HepG2 (cell line): ENCODE measurements around the gene METTL14. TPM values are rescaled to one million over a fixed set of nuclear protein-coding genes. Genes with fewer than 3 reads are reported as not detected.
A peak's percentile ranks its signal among the peaks of the same experiment; 100 is the strongest.

Experiments
- AKAP8 ChIP-seq: sonication (generic); formaldehyde crosslinking; IDR thresholded peaks from 2 replicates; pipeline ENCODE4 v1.5.1; 2020; ENCODE audit warnings: mild to moderate bottlenecking, missing genetic modification reagents
- BRF2 ChIP-seq: sonication (generic); formaldehyde crosslinking; IDR thresholded peaks from 2 replicates; pipeline ENCODE4 v1.8.1; 2022; ENCODE audit warnings: mild to moderate bottlenecking, missing genetic modification reagents
- ELF3 ChIP-seq: IDR thresholded peaks from 2 replicates; pipeline ENCODE4 v1.6.1; 2016; ENCODE audit warnings: missing genetic modification reagents, missing compliant biosample characterization
- IKZF5 ChIP-seq: IDR thresholded peaks from 2 replicates; pipeline ENCODE4 v1.6.1; 2018; ENCODE audit warnings: missing genetic modification reagents, mild to moderate bottlenecking, missing compliant biosample characterization
- LBX2 ChIP-seq: sonication (generic); formaldehyde crosslinking; IDR thresholded peaks from 2 replicates; pipeline ENCODE4 v1.5.0; 2020; ENCODE audit warnings: missing genetic modification reagents, mild to moderate bottlenecking, borderline replicate concordance
- MED1 ChIP-seq: sonication (generic); formaldehyde crosslinking; IDR thresholded peaks from 2 replicates; pipeline ENCODE4 v1.4.0; 2020; ENCODE audit warnings: missing genetic modification reagents
- MTF2 ChIP-seq: sonication (generic); formaldehyde crosslinking; IDR thresholded peaks from 2 replicates; pipeline ENCODE4 v1.5.0; 2020; ENCODE audit warnings: missing genetic modification reagents, borderline replicate concordance
- NFATC3 ChIP-seq: sonication (generic); formaldehyde crosslinking; IDR thresholded peaks from 2 replicates; pipeline ENCODE4 v1.5.1; 2020; ENCODE audit warnings: mild to moderate bottlenecking, missing genetic modification reagents
- RARG ChIP-seq: sonication (generic); formaldehyde crosslinking; IDR thresholded peaks from 2 replicates; pipeline ENCODE4 v1.4.0; 2020; ENCODE audit warnings: low read depth, mild to moderate bottlenecking, missing genetic modification reagents
- RBAK ChIP-seq: sonication (generic); formaldehyde crosslinking; IDR thresholded peaks from 2 replicates; pipeline ENCODE4 v1.5.1; 2020; ENCODE audit warnings: mild to moderate bottlenecking, missing genetic modification reagents
- SNAPC4 ChIP-seq: sonication (generic); formaldehyde crosslinking; IDR thresholded peaks from 2 replicates; pipeline ENCODE4 v1.4.0; 2020; ENCODE audit warnings: mild to moderate bottlenecking, missing genetic modification reagents
- U2AF1 ChIP-seq: fragments of 200-400 bp; formaldehyde crosslinking; optimal IDR thresholded peaks from 2 replicates; pipeline ENCODE3; 2017; ENCODE audit warnings: mild to moderate bottlenecking, low read depth, low read length
- ZBTB39 ChIP-seq: sonication (generic); formaldehyde crosslinking; IDR thresholded peaks from 2 replicates; pipeline ENCODE4 v1.5.0; 2020; ENCODE audit warnings: missing genetic modification reagents
- ZFX ChIP-seq: sonication (generic); formaldehyde crosslinking; IDR thresholded peaks from 2 replicates; pipeline ENCODE4 v1.4.0; 2020; ENCODE audit warnings: mild to moderate bottlenecking, low read depth, missing genetic modification reagents, moderate library complexity
- ZNF101 ChIP-seq: sonication (generic); formaldehyde crosslinking; IDR thresholded peaks from 2 replicates; pipeline ENCODE4 v1.4.0; 2020; ENCODE audit warnings: mild to moderate bottlenecking, low read depth, missing genetic modification reagents, borderline replicate concordance
- ZNF431 ChIP-seq: sonication (generic); formaldehyde crosslinking; IDR thresholded peaks from 2 replicates; pipeline ENCODE4 v1.9.0; 2022; ENCODE audit warnings: missing genetic modification reagents, low read depth, mild to moderate bottlenecking, borderline replicate concordance
- ZNF556 ChIP-seq: sonication (generic); formaldehyde crosslinking; IDR thresholded peaks from 2 replicates; pipeline ENCODE4 v1.4.0; 2020; ENCODE audit warnings: mild to moderate bottlenecking, missing genetic modification reagents, borderline replicate concordance
- ZNF577 ChIP-seq: sonication (generic); formaldehyde crosslinking; IDR thresholded peaks from 2 replicates; pipeline ENCODE4 v1.4.0; 2020; ENCODE audit warnings: mild to moderate bottlenecking, low read depth, missing genetic modification reagents, borderline replicate concordance
- polyA plus RNA-seq, 8 experiments: library from polyadenylated mRNA; depleted of rRNA in 3 of 8; stranded (reverse) in 7 of 8; unstranded in 1 of 8; fragments of >200 nt; fragmentation: Illumina TruSeq in 4 of 8; extraction: Trizol in 4 of 8; gene quantifications; 2 replicates each; pipeline versions ENCODE4 v1.2.1 to v1.2.3, GENCODE V29; 2011 to 2016; ENCODE audit warnings: low read depth in 4 of 8, missing spikeins in 1 of 8, mixed read lengths in 1 of 8; ENCODE audit not compliant: insufficient read depth in 1 of 8
- total RNA-seq, 5 experiments: library from RNA; depleted of rRNA; stranded (reverse); fragments of >200 nt; fragmentation: Illumina TruSeq; extraction: Trizol; gene quantifications; 2 replicates each; pipeline ENCODE4 v1.2.3, GENCODE V29; 2016; ENCODE audit warnings: low read depth in 1 of 5

METTL14 gene
- total and polyA plus RNA-seq, 2 of the 13 experiments (the other 11 are each of a cell fraction or from before 2014, with no cell fraction given): 11.6 to 44.9 TPM

- no peak for TF ChIP-seq LBX2 (CRISPR knock-in tag)
- TF ChIP-seq IKZF5 (CRISPR knock-in tag): peak; percentile 42; the same call in 1 of the 2 replicates
- TF ChIP-seq ZNF101 (CRISPR knock-in tag): no peak
- no peak for TF ChIP-seq RBAK
- peak; percentile 41; the same call in 1 of the 2 replicates for TF ChIP-seq ZNF556 (CRISPR knock-in tag)
- TF ChIP-seq MTF2 (CRISPR knock-in tag): no peak
- no peak for TF ChIP-seq AKAP8
- peak; percentile 89 for TF ChIP-seq ZFX (CRISPR knock-in tag)
- TF ChIP-seq ZNF577: no peak
- TF ChIP-seq BRF2 (CRISPR knock-in tag): no peak
- TF ChIP-seq MED1 (CRISPR knock-in tag): no peak; the same call in 1 of the 2 replicates
- TF ChIP-seq ZBTB39 (CRISPR knock-in tag): no peak
- no peak for TF ChIP-seq ELF3 (CRISPR knock-in tag)
- no peak for TF ChIP-seq RARG (CRISPR knock-in tag)
- TF ChIP-seq ZNF431: no peak
- TF ChIP-seq SNAPC4: no peak; the same call in 1 of the 2 replicates
- TF ChIP-seq NFATC3 (CRISPR knock-in tag): no peak
- TF ChIP-seq U2AF1: no peak
These were observed at the start of gene METTL14 (continued) for GRCh38 chr4:118684873-118685811.
